Skin epidermis (tissue), 12 donors: ENCODE data around the gene ZMYND19.
"Not testable (repeated sequence)": the region's sequence is repeated elsewhere in the genome, so short reads cannot be mapped to it uniquely, and the experiment has no call there.

Experiments used
- H3K27ac ChIP-seq, 21 experiments: fragments of 200-600 bp; sonication (generic) in 11 of 21; one replicate each; pipeline ENCODE4 v1.5.0; 2020; ENCODE audit warnings: mild to moderate bottlenecking in 3 of 21, inconsistent platforms in 2 of 21, moderate library complexity in 2 of 21
- H3K4me3 ChIP-seq, 7 experiments: fragments of 200-600 bp; sonication (generic) in 2 of 7; one replicate each; pipeline ENCODE4 v1.5.0; 2020; ENCODE audit warnings: inconsistent platforms in 2 of 7, mild to moderate bottlenecking in 2 of 7, moderate library complexity in 1 of 7

ZMYND19 gene

DNA sequence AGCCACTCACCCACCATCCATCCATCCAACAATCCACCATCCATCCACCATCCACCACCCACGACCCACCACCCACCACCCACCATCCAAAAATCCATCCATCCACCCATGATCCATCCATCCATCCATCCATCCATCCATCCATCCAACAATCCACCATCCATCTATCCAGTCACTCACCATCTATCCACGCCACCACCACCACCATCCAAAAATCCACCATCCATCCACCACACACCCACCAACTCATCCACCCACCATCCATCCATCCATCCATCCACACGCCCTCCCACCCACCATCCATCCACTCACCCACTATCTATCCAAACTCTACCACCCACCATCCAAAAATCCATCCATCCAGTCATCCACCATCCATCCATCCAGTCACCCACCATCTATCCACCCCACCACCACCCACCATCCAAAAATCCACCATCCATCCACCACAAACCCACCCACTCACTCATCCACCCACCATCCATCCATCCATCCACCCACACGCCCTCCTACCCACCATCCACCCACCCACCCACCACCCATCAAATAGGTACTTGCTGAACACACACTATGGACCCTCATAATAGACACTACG is 20.6 kb downstream of the ZMYND19 start:
- Histone ChIP-seq H3K27ac (no peak overlapping the region), H3K4me3 (no peak overlapping the region)

DNA sequence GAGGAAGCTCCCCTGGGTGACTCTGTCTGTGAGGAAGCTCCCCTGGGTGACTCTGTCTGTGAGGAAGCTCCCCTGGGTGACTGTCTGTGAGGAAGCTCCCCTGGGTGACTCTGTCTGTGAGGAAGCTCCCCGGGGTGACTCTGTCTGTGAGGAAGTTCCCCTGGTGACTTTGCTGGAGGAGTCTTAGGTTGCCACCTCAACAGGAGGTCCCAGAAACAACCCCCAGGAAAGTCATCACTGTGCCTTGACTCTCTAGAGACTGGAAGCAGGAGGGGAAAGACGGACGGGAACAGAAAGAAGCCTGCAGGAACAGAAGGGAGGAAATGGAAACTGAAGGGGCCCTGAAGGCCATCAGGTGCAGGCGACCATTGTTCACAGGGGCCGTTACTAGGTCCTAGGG is 21.9 kb downstream of the ZMYND19 start:
- H3K27ac ChIP-seq, H3K4me3 ChIP-seq: not testable (repeated sequence)

DNA sequence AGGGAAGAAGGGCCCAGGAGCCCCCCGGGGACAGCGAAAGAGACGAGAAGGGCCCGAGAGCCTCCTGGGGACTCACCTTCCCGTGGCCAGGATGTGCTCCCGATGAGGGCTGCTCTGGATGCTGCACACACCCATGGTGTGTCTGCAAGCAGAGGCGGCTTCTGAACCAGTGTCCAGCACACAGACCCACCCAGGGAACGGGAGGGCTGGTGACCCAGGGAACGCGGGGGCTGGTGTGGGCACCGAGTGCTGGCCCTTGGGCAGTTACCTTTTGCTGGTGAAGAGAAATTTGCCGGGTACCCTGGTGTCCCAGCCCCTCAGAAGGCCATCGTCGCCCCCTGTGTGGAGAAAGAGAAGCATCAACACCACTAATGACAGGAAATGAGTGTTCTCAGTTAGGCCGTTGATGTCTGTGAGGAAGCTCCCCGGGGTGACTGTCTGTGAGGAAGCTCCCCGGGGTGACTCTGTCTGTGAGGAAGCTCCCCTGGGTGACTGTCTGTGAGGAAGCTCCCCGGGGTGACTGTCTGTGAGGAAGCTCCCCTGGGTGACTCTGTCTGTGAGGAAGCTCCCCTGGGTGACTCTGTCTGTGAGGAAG is 25.4 kb downstream of the ZMYND19 start:
- H3K27ac ChIP-seq: no peak overlapping the region

DNA sequence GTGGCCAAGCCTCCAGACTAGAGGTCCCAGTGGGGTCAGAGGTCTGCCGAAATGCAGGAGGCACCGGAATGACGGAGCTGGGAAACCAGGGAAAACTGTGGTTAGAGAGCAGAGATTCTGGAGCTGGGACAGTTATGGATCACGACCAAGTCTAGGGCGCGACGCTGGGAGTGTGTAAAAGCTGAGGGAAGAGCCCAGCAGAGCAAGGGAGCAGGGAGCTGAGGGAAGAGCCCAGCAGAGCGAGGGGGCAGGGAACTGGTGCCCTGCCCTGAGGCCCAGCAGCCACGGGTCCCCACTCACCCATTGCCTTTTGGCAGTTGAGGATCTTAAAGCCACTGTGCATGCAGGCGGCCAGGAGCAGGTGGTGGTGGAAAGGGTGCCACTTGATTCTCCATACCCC is 26.2 kb downstream of the ZMYND19 start:
- Histone ChIP-seq H3K4me3 (no peak overlapping the region), H3K27ac (no peak overlapping the region)

More for the DNA sequence above, 25.4 kb downstream of the ZMYND19 start:
- H3K4me3 ChIP-seq: no peak overlapping the region

DNA sequence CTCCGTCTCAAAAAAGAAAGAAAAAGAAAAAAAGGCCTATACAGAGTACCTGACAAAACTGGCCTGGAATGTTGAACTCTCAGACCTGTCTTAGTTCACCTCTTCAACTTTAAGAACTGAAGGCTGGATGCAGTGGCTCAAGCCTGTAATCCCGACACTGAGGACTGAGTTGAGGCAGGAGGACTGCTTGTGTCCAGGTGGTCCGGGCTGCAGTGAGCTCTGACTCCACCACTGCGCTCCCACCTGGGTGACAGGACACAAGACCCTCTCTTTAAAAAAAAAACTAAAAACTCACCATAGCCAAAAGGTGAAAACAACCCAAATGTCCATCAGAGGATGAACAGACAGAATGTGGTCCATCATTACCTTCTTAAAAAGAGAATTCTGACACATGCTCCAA is 32.2 kb downstream of the ZMYND19 start:
- Histone ChIP-seq H3K4me3 (no peak overlapping the region), H3K27ac (no peak overlapping the region)

DNA sequence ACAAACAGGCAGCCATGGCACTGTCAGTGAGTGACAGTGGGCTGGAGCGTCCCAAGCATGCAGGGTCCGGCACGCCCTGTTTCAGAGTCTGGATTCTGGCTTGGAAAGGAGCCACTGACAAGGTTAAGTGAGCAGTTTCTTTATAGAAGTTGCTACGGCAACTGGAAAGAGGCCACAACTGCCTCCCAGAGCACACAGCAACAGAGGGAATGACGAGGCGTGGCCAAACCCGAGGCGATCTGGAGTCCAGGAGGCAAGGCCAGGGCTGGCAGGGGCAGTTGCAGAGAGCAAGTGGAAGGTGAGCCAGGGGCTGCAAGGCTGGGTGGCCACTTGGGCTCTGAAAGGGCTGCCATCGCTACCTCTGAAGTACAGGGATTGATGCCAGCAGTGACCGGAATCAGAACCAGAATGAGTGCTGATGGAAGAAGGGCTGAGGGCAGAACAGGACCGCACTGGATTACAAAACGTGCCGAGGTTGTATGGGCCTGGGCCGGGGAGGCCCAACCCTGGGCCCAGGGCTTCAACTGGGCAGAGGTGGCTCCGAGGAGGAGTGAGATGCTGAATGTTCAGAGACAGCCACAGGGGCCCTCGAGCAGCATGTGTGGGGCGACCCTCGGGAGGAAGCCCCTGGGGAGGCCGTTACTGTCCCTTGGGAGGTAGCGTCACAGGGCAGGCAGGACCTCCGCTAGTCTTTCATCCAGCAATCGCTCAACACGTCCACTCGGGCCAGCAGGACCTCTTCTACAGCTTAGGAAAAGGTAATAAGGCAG is 34.1 kb downstream of the ZMYND19 start:
- no peak overlapping the region for H3K27ac ChIP-seq
- no peak overlapping the region for H3K4me3 ChIP-seq

DNA sequence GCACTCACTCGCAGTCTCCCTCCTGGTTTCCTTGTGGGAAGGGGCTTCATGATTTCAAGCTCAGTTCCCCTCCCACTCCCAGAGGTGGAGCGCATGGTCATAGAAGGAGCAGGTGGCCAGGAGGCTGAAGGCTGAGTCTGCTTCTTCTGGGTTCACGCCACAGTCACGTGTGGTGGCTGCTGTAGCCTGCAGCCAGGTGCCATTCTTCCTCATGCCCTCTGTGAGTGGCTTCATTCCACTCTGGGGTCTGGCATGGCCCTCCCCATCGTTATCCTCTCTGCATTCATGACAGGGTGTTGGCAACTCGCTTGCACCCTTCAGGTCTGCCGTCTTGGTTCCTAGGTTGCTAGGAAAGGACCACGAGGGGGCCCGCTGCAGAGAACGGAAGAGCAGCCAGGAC is 35.1 kb downstream of the ZMYND19 start:
- Histone ChIP-seq H3K27ac (no peak overlapping the region), H3K4me3 (no peak overlapping the region)

DNA sequence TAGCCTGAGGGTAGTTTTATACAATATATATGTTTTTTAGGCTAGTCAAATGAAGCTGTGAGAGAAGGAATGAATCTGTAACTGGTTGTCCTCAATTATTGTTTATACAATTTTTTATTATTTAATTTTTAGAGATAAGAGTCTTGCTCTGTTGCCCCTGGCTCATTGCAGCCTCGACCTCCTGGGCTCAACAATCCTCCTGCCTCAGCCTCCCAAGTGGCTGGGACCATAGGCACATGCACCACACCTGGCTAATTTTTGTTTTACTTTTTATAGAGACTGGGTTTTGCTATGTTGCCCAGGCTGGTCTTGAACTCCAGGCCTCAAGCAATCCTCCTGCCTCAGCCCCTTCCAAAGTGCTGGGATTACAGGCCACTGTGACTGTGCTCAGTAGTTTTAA is 36.0 kb downstream of the ZMYND19 start:
- H3K27ac ChIP-seq: no peak overlapping the region
- no peak overlapping the region for H3K4me3 ChIP-seq

DNA sequence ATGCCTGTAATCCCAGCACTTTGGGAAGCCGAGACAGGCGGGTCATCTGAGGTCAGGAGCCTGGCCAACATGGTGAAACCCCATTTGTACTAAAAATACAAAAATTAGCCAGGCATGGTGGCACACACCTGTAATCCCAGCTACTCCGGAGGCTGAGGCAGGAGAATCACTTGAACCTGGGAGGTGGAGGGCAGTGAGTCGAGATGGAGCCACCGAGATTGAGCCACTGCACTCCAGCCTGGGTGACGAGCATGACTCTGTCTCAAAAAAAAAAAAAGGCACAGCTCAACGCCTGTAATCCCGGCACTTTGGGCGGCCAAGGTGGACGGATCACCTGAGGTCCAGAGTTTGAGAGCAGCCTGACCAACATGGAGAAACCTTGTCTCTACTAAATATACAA is 36.7 kb downstream of the ZMYND19 start:
- H3K4me3 ChIP-seq: not testable (repeated sequence)

DNA sequence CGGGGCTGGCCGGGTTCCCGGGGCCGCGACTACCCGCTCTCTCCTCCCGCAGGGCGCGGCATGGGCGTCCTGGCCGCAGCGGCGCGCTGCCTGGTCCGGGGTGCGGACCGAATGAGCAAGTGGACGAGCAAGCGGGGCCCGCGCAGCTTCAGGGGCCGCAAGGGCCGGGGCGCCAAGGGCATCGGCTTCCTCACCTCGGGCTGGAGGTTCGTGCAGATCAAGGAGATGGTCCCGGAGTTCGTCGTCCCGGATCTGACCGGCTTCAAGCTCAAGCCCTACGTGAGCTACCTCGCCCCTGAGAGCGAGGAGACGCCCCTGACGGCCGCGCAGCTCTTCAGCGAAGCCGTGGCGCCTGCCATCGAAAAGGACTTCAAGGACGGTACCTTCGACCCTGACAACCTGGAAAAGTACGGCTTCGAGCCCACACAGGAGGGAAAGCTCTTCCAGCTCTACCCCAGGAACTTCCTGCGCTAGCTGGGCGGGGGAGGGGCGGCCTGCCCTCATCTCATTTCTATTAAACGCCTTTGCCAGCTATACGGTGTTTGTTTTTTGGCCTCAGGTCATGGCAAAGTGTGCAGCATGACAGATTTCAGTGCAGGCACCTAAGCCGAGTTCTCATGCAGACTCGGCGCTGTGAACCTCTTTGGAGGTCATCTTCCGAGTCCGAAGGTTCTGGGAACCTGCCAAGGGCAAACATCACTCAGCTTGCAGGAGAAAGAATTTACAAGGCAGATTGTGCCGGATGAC is 38.1 kb downstream of the ZMYND19 start:
- H3K27ac ChIP-seq: peak overlapping the region; percentile 35 to 91 (median 82)
- H3K4me3 ChIP-seq: peak overlapping the region; percentile 51 to 94 (median 88)

More for the DNA sequence above, 36.7 kb downstream of the ZMYND19 start:
- not testable (repeated sequence) for H3K27ac ChIP-seq

DNA sequence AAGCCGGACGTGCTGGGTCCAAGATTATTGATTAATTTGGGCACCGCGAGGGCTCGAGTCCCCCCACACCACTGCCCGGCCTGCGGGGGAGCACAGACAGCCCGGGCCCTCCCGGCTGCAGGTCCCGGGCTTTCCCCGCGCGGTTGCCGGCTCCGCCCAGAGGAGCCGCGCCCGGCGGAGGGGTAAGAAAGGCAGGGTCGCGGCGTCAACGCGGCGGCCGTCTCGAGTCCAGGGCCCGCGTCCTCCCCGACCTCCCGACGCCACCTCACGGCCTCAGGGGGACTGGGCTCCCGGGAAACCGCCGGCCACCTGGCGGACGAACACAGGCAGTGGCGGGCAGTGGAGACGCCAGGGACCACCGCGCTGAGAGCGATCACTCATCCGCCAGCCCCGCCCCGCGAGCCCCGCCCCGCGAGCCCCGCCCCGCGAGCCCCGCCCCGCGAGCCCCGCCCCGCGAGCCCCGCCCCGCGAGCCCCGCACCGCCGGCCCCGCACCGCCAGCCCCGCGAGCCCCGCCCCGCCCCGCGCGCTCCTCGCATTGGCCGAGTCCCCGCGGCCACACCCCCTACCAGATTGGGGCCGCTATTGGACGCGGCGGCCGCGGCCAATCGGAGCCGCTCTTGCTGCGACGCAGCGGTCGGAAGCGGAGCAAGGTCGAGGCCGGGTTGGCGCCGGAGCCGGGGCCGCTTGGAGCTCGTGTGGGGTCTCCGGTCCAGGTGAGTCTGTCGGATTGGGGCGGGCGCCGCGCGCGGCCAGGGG is 38.9 kb downstream of the ZMYND19 start, which contains the start of gene MRPL41:
TSS of gene MRPL41 (plus strand) at position 616 of the 758 bp plus-strand sequence. CDS start 203 bp downstream, outside the sequence.
- H3K4me3 ChIP-seq: peak within 1 kb of the TSS; percentile 51 to 94 (median 88)
- H3K27ac ChIP-seq: peak within 1 kb of the TSS; percentile 58 to 91 (median 86)

DNA sequence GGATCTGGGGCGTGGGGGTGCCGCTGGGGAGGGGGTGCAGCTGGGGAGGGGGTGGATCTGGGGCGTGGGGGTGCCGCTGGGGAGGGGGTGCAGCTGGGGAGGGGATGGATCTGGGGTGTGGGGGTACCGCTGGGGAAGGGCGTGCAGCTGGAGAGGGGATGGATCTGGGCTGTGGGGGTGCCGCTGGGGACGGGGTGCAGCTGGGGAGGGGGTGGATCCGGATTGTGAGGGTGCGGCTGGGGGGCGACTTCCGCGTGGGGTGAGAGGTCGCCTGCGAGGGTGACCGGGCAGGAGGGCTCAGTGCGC is 39.4 kb downstream of the ZMYND19 start:
- H3K27ac ChIP-seq: peak overlapping the region; percentile 13 to 88 (median 83)

DNA sequence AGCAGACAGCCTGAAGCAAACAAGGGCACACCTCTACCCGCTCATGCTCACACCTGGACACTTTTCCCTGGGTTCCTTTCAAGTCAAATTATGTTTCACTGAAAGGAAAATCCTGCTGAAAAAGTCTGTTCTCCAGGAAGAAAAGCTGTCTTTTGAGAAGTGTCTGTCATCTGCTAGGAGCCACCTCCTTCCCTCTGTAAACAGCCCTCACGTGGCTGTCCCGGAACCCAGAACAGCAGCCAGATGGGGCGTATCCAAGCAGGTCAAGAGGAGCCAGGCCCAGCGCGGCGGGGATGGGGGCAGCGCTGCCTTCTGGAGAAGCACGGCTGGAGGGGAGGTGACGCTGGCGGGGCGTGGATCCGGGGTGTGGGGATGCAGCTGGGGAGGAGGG is 40.1 kb downstream of the ZMYND19 start, which contains the start of gene PNPLA7:
TSS of gene PNPLA7 (minus strand) at position 172 of the 391 bp plus-strand sequence. CDS start 205 bp downstream, outside the sequence.
- H3K27ac ChIP-seq: peak within 1 kb of the TSS; percentile 13 to 88 (median 83)
- H3K4me3 ChIP-seq: peak within 1 kb of the TSS; percentile 51 to 94 (median 88)

More for the DNA sequence above, 39.4 kb downstream of the ZMYND19 start:
- peak overlapping the region; percentile 51 to 94 (median 88) for H3K4me3 ChIP-seq

DNA sequence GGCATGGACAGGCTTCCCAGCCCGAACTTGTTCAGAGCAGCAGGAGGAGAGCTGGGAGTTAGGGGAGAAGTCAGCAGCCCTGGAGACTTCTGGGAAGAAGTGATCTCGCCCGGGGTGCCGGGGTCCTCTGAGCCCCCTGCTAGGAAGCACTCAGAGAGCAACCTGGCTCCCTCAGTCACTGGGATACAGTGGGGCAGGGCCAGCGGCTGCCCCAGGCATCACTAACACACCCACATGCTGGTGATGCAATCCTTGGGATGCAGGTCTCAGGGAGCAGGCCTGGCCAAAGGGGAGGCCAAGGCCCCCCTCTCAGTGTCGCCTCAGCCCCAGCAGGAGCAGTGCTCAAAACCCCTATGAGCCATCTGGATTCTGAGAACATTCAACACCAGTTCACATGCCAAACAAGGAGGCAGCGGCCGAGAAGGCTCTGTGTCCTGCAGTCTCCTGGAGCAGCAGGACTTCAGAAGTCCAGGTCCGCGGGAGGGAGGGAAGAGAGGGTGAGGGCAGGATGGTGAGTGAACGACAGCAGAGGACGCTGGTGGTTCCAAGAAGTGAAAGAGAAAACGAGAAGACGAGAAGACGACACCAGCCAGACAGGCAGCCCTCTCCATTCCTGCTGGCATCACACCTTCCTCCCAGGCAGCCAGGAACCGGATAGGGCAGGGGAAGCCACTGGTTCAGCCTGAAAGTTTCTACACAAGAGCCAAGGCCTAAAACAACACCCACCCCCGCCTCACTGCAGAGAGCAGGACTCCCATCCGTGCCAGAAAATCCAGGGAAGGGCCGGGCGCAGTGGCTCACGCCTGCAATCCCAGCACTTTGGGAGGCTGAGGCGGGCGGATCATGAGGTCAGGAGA is 42.4 kb downstream of the ZMYND19 start:
- H3K4me3 ChIP-seq: peak overlapping the region in 1 of 7 experiments; percentile 11
- peak overlapping the region in 16 of 21 experiments; percentile 13 to 78 (median 68) for H3K27ac ChIP-seq

DNA sequence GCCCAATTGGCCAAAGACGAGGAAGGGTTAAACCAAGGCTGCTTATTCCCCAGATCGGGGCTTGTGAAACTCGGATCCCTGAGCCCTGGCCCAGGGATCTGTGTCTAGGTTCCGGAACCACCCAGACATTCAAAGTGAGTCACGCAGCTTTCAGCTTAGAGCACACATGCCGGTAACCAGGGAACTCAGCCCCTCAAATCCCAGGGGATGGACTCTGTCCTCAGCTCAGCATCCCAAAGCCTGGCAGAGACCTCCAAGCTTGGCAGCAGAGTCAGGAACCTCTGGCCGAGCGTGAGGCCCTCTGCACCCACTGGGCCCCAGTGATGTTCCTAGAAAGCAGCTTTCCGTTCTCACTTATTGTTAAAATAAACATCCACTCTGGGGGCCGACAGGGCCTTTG is 45.2 kb downstream of the ZMYND19 start:
- no peak overlapping the region for H3K4me3 ChIP-seq
- peak overlapping the region in 16 of 21 experiments; percentile 4 to 76 (median 42) for H3K27ac ChIP-seq

DNA sequence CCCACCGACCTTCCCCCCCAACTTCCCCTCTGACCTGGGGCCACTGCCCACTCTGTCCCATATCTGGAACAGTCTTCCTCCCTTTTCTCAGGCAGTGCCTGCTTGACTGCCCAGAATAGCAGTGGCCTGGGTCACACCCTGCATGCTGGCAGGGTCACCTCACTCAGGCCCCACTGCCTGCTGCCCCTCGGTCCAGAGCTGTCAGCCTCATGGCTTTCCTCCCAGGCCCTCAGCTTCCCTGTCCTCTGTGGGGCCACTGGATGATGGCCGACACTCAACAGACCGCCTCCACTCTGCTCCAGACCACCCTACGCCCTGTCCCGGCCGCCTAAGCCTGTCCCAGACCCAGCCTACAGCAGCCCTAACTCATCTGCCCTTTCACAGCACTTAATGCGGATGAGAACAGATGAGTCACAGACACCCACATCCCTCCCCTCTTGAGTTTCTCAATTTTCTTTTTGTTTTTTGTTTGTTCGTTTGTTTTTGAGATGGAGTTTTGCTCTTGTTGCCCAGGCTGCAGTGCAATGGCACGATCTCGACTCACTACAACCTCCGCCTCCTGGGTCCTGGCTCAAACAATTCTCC is 46.0 kb downstream of the ZMYND19 start:
- peak overlapping the region in 17 of 21 experiments; percentile 4 to 76 (median 50) for H3K27ac ChIP-seq

DNA sequence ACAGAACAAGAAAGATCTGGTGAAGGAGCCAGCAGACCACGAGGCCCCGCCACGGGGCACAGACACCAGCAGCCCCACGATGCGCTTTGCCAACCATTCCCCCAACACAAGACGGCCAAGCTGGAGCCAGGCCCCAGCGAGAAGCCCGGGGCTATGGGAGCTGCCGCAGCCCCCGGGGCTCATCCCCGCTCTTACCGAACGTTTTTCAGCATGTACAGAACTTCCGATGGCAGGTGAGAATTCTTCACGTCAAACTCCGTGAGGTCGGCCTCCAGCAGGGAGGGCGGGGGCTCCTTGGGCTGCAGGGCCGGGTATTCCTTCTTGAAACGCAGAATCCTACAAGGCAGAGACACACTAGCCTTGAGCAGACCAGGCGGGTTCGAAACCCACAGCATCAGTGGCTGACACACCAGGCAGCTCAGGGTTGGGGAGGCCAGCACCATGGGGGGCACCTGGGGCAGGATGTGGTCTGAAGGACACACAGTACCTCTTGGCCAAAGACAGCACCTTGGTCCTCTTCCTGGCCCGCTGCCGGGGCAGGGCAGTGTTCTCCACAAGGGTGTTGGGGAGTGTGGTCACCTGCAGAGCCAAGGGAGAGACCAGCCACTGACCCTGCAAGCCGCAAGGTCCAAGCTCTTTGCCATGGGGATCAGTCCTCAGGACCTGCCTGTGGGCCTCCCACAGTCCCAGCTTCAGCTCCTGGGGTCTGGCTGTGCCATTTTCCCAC is 46.9 kb downstream of the ZMYND19 start:
- H3K4me3 ChIP-seq: no peak overlapping the region
- H3K27ac ChIP-seq: peak overlapping the region in 7 of 21 experiments; percentile 31 to 76 (median 62)

More for the DNA sequence above, 46.0 kb downstream of the ZMYND19 start:
- no peak overlapping the region for H3K4me3 ChIP-seq
